T47D (cell line): Measurements from ENCODE around the gene RAP1GAP.

Experiments used
- DNase-seq, 2 experiments: peaks; one replicate each; pipeline versions ENCODE4 v3.0.0 to v3.0.0-alpha.2; 2011 to 2012; ENCODE audit warnings: low read depth in 1 of 2, low spot score in 1 of 2
- JUND ChIP-seq: IDR thresholded peaks from 2 replicates; pipeline ENCODE4 v1.6.1; 2012; ENCODE audit warnings: low read depth
- in situ Hi-C: cut with HindIII; loops from 2 replicates; pipeline ENCODE4 v1.10.0; 2016; ENCODE audit warnings: low sequenced_read_pairs, low pct_unique_long_range_greater_than_20kb

The RAP1GAP gene

GRCh38 chr1:21586846-21587601, 82.1 kb downstream of the RAP1GAP start:
- in situ Hi-C loops = no loop called here
- no peak for DNase-seq
- no peak for TF ChIP-seq JUND

- TF ChIP-seq JUND = no peak
- in situ Hi-C loops = no loop called here
Measured at GRCh38 chr1:21586222-21586621, 82.9 kb downstream of the RAP1GAP start.

GRCh38 chr1:21585037-21585436, 84.1 kb downstream of the RAP1GAP start:
- no peak for TF ChIP-seq JUND
- in situ Hi-C loops = no loop called here
- DNase-seq = no peak

More at GRCh38 chr1:21586222-21586621, 82.9 kb downstream of the RAP1GAP start:
- DNase-seq = no peak

GRCh38 chr1:21584096-21584495, 85.1 kb downstream of the RAP1GAP start:
- TF ChIP-seq JUND = no peak
- in situ Hi-C loops = no loop called here
- DNase-seq = no peak

GRCh38 chr1:21579791-21580190, 89.4 kb downstream of the RAP1GAP start:
- DNase-seq = no peak
- in situ Hi-C loops = no loop called here
- TF ChIP-seq JUND = no peak

- no peak for TF ChIP-seq JUND
Measured at GRCh38 chr1:21577933-21578332, 91.2 kb downstream of the RAP1GAP start.

GRCh38 chr1:21577324-21577723, 91.8 kb downstream of the RAP1GAP start:
- no peak for DNase-seq
- in situ Hi-C loops = no loop called here
- no peak for TF ChIP-seq JUND

More at GRCh38 chr1:21577933-21578332, 91.2 kb downstream of the RAP1GAP start:
- in situ Hi-C loops = no loop called here
- no peak for DNase-seq

GRCh38 chr1:21576798-21577187, 92.4 kb downstream of the RAP1GAP start:
- in situ Hi-C loops = no loop called here
- no peak for DNase-seq
- TF ChIP-seq JUND = no peak

GRCh38 chr1:21576031-21576797, 92.9 kb downstream of the RAP1GAP start:
- TF ChIP-seq JUND = no peak
- DNase-seq = no peak
- in situ Hi-C loops = no loop called here

GRCh38 chr1:21575351-21575942, 93.7 kb downstream of the RAP1GAP start:
- TF ChIP-seq JUND = no peak
- in situ Hi-C loops = no loop called here
- DNase-seq = no peak

GRCh38 chr1:21574466-21575151, 94.5 kb downstream of the RAP1GAP start:
- DNase-seq = no peak

GRCh38 chr1:21573971-21574465, 95.1 kb downstream of the RAP1GAP start:
- in situ Hi-C loops = no loop called here
- DNase-seq = peak; percentile 70 to 76
- TF ChIP-seq JUND = no peak

More at GRCh38 chr1:21574466-21575151, 94.5 kb downstream of the RAP1GAP start:
- in situ Hi-C loops = no loop called here
- no peak for TF ChIP-seq JUND
